HepG2 (cell line): ENCODE data around the gene POLRMT. TPM values are rescaled to one million over a fixed set of nuclear protein-coding genes. Genes with fewer than 3 reads are reported as not detected.

Experiments used
- AHR ChIP-seq: IDR thresholded peaks from 2 replicates; pipeline ENCODE4 v1.6.1; 2018; ENCODE audit warnings: missing genetic modification reagents, missing compliant biosample characterization
- AKNA ChIP-seq: sonication (generic); formaldehyde crosslinking; IDR thresholded peaks from 2 replicates; pipeline ENCODE4 v1.4.0; 2020; ENCODE audit warnings: missing genetic modification reagents, borderline replicate concordance
- CCAR2 ChIP-seq: fragments of 200-400 bp; formaldehyde crosslinking; optimal IDR thresholded peaks from 2 replicates; pipeline ENCODE3; 2018; ENCODE audit warnings: low read depth, mild to moderate bottlenecking, low read length, moderate library complexity
- FOXK1 ChIP-seq: sonication (generic); formaldehyde crosslinking; IDR thresholded peaks from 2 replicates; pipeline ENCODE4 v1.4.0; 2020; ENCODE audit warnings: low read depth, missing genetic modification reagents, borderline replicate concordance
- HIVEP1 ChIP-seq: sonication (generic); formaldehyde crosslinking; IDR thresholded peaks from 2 replicates; pipeline ENCODE4 v1.4.0; 2020; ENCODE audit warnings: mild to moderate bottlenecking, missing genetic modification reagents
- HNRNPLL ChIP-seq: fragments of 200-400 bp; formaldehyde crosslinking; IDR thresholded peaks from 2 replicates; pipeline ENCODE4 v1.6.1; 2017; ENCODE audit warnings: mild to moderate bottlenecking, low read depth, low read length; ENCODE audit not compliant: poor library complexity, severe bottlenecking
- LRRFIP1 ChIP-seq: sonication (generic); formaldehyde crosslinking; conservative IDR thresholded peaks from 2 replicates; pipeline ENCODE4 v1.4.0; 2020; ENCODE audit warnings: missing genetic modification reagents
- POLR2AphosphoS2 ChIP-seq: IDR thresholded peaks from 2 replicates; pipeline ENCODE4 v1.6.1; 2011; ENCODE audit warnings: low read depth, low read length, improper control_type of control experiment
- RBFOX2 ChIP-seq: fragments of 200-400 bp; formaldehyde crosslinking; IDR thresholded peaks from 2 replicates; pipeline ENCODE4 v1.6.1; 2017; ENCODE audit warnings: low read depth, mild to moderate bottlenecking, low read length
- REXO4 ChIP-seq: sonication (generic); formaldehyde crosslinking; IDR thresholded peaks from 2 replicates; pipeline ENCODE4 v1.8.0; 2022; ENCODE audit warnings: missing genetic modification reagents, mild to moderate bottlenecking, borderline replicate concordance
- SMAD3 ChIP-seq: sonication (generic); formaldehyde crosslinking; IDR thresholded peaks from 2 replicates; pipeline ENCODE4 v1.4.0; 2020; ENCODE audit warnings: missing genetic modification reagents
- TMF1 ChIP-seq: sonication (generic); formaldehyde crosslinking; IDR thresholded peaks from 2 replicates; pipeline ENCODE4 v1.8.1; 2022; ENCODE audit warnings: low read depth, missing genetic modification reagents
- ZEB1 ChIP-seq: IDR thresholded peaks from 2 replicates; pipeline ENCODE4 v1.6.1; 2012; ENCODE audit warnings: mild to moderate bottlenecking, low read depth, inconsistent platforms; ENCODE audit not compliant: insufficient replicate concordance
- ZFP36 ChIP-seq: fragments of 150-350 bp; IDR thresholded peaks from 2 replicates; pipeline ENCODE4 v1.6.1; 2018; ENCODE audit warnings: borderline replicate concordance, low read length, low read depth; ENCODE audit not compliant: partially characterized antibody
- ZNF10 ChIP-seq: sonication (generic); formaldehyde crosslinking; IDR thresholded peaks from 2 replicates; pipeline ENCODE4 v1.4.0; 2020; ENCODE audit warnings: mild to moderate bottlenecking, low read depth, missing genetic modification reagents, borderline replicate concordance
- ZNF329 ChIP-seq: sonication (generic); formaldehyde crosslinking; IDR thresholded peaks from 2 replicates; pipeline ENCODE4 v1.9.0; 2021; ENCODE audit warnings: low read depth, mild to moderate bottlenecking, missing genetic modification reagents
- ZNF451 ChIP-seq: sonication (generic); formaldehyde crosslinking; IDR thresholded peaks from 2 replicates; pipeline ENCODE4 v1.5.0; 2020; ENCODE audit warnings: mild to moderate bottlenecking, missing genetic modification reagents
- ZNF460 ChIP-seq: sonication (generic); formaldehyde crosslinking; IDR thresholded peaks from 2 replicates; pipeline ENCODE4 v1.5.1; 2020; ENCODE audit warnings: missing genetic modification reagents, mild to moderate bottlenecking, borderline replicate concordance
- ZNF510 ChIP-seq: sonication (generic); formaldehyde crosslinking; IDR thresholded peaks from 2 replicates; pipeline ENCODE4 v1.4.0; 2020; ENCODE audit warnings: low read depth, mild to moderate bottlenecking, missing genetic modification reagents
- ZNF547 ChIP-seq: sonication (generic); formaldehyde crosslinking; IDR thresholded peaks from 2 replicates; pipeline ENCODE4 v1.5.1; 2020; ENCODE audit warnings: mild to moderate bottlenecking, missing genetic modification reagents
- ZNF550 ChIP-seq: sonication (generic); formaldehyde crosslinking; IDR thresholded peaks from 2 replicates; pipeline ENCODE4 v1.4.0; 2020; ENCODE audit warnings: mild to moderate bottlenecking, missing genetic modification reagents, borderline replicate concordance
- ZNF572 ChIP-seq: sonication (generic); formaldehyde crosslinking; IDR thresholded peaks from 2 replicates; pipeline ENCODE4 v1.5.1; 2020; ENCODE audit warnings: mild to moderate bottlenecking, missing genetic modification reagents
- ZNF790 ChIP-seq: sonication (generic); formaldehyde crosslinking; IDR thresholded peaks from 2 replicates; pipeline ENCODE4 v1.8.0; 2022; ENCODE audit warnings: missing genetic modification reagents, mild to moderate bottlenecking, borderline replicate concordance
- polyA plus RNA-seq, 8 experiments: library from polyadenylated mRNA; depleted of rRNA in 3 of 8; stranded (reverse) in 7 of 8; unstranded in 1 of 8; fragments of >200 nt; fragmentation: Illumina TruSeq in 4 of 8; extraction: Trizol in 4 of 8; gene quantifications; 2 replicates each; pipeline versions ENCODE4 v1.2.1 to v1.2.3, GENCODE V29; 2011 to 2016; ENCODE audit warnings: low read depth in 4 of 8, missing spikeins in 1 of 8, mixed read lengths in 1 of 8; ENCODE audit not compliant: insufficient read depth in 1 of 8
- total RNA-seq, 5 experiments: library from RNA; depleted of rRNA; stranded (reverse); fragments of >200 nt; fragmentation: Illumina TruSeq; extraction: Trizol; gene quantifications; 2 replicates each; pipeline ENCODE4 v1.2.3, GENCODE V29; 2016; ENCODE audit warnings: low read depth in 1 of 5

Gene POLRMT
- total and polyA plus RNA-seq, 2 of the 13 experiments (the other 11 are each of a cell fraction or from before 2014, with no cell fraction given) = 78.0 to 101 TPM

- TF ChIP-seq AKNA (CRISPR knock-in tag) (no peak), ZNF547 (no peak), ZNF550 (CRISPR knock-in tag) (no peak), AHR (CRISPR knock-in tag) (no peak), ZFP36 (no peak), LRRFIP1 (CRISPR knock-in tag) (no peak), HNRNPLL (peak; percentile 7), ZNF572 (no peak), ZNF329 (0 out of 2 replicates have a peak, but pooled peaks have one; percentile 38), FOXK1 (CRISPR knock-in tag) (no peak), ZEB1 (peak; percentile 29), RBFOX2 (peak; percentile 51), ZNF510 (CRISPR knock-in tag) (0 out of 2 replicates have a peak, but pooled peaks have one; percentile 6), TMF1 (no peak), ZNF460 (CRISPR knock-in tag) (0 out of 2 replicates have a peak, but pooled peaks have one; percentile 24), ZNF451 (CRISPR knock-in tag) (no peak), SMAD3 (CRISPR knock-in tag) (no peak), ZNF10 (CRISPR knock-in tag) (no peak), ZNF790 (no peak; the same call in 1 of the 2 replicates), HIVEP1 (no peak), CCAR2 (no peak), POLR2AphosphoS2 (no peak), REXO4 (CRISPR knock-in tag) (no peak)
Observed at GRCh38 chr19:661427-662196, 28.3 kb upstream of the POLRMT start (continued).
